IPS DF 19.7 (cell line): Measurements from ENCODE around the gene METTL25B.

Experiments used
- DNase-seq: peaks from one replicate; pipeline ENCODE4 v3.0.0-alpha.2; 2013; ENCODE audit warnings: low read depth, low spot score

METTL25B gene

DNA sequence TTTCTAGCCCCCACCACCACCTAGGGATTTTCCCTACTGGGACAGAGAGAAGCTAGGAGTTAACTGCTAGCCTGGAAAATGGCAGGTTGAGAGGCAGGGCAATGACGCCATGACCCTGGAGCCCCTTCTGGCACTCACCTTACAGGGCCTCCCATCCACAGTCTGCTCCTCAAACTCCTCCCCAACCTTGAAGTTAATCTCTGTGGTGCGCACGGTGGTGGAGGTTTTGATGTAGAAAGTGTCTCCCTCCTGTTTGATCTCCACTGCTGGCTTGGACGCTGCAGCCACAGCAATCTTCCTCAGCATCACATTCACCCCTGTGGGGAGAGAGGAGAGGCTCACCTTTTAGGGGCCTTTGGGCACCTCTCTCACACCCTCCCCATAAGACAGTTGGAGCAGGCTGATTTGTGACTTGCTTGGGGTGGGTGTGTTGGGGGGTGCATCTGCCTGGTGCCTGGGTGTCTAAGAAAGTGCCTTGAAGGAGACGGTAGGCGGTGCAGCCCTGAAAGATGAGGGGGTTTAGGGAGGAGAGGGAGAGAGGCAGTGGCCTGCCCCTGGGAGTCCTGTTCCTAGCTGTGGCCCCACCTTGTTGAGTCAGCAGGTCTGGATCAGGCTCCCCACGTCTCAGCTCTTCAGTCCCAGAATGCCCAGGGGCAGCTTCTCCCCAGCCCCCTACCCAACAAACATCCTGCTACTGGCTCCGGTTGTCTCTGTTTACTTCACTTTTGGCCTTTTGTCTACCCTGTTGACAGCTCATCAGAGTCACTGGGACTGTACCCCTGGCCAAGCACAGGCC is 27.3 kb upstream of the METTL25B start:
- no peak for DNase-seq

DNA sequence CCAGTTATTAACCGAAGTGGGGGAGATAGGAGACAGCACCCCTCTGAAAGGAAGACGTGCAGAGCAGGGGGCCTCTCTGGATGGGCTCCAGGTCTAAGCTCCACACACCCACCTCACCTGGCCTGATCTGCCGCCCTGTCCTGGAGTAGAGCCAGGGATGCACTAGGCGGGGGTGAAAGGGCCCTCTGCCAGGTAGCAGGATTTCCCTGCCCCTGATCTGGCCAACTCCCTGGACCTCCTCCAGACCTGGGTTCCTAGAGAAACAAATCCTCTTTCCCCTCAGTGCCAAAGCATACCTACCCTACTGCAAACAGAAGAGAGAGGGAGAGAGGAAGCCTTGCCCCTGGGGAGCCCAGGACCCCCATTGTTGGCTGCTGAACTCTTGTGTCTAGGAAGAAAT is 24.9 kb upstream of the METTL25B start:
- no peak for DNase-seq

DNA sequence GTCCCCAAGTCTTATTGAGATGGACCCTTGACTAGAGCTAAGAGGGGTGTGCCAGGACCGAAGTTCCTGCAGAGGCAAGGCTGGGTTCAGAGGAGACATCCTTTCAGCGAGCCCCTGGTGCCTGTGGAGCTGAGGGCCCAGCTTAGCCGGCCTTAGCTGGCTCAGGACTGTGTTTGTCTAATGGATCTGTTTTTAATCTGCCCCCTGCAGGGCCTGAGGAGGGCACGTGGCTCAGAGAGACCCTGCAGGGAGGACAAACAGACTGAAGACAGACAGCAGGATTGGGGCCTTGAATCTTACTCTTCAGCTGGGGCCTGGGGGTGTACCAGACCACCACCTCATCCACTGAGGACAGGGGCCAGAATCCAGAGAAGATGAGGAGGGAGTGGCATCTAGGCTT is 24.5 kb upstream of the METTL25B start:
- no peak for DNase-seq

DNA sequence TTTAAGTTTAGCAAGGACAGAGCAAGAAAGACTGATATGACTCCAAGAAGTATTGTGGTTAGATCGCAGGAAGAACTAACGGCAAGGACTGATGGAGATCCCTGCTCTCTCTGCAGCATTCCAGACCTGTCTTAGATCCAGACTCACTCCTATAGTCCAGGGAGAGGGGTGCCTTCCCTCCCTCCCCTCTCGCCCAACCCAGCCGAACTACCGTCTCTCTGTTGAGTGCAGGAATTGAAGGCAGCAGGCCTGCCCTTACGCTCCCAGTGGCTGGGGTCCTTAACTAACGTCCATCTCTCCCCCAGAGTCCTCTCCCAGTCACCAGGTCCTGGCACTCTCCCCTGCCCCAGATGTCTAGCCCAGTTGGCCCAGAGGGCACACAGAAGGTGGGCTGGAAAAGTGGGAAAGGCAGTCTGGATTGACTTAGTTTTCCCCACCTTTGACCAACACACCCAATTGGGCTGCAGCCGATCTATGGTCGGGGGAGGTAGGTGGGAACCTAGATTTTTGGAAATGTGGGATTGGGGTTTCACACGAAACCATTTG is 24.0 kb upstream of the METTL25B start:
- no peak for DNase-seq

DNA sequence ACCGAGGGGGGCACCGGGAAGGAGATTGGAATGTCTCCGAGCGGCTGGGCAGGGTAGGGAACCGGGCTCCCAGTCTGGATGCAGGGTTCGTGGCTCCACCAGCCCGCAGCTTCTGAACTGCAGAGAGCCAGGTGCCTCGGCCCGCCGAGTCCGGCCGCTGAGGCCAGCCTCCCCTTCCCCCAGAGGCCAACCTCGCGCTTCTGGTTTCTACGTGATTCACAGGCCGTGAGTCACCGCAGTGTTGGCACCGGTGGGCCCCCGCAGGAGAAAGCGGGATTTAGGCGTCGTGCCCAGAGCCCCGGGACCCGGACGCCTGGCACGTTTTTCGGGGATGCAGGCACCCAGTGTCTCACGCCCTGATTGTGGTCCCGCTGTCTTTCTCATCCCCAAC is 23.3 kb upstream of the METTL25B start:
- DNase-seq, result no peak

DNA sequence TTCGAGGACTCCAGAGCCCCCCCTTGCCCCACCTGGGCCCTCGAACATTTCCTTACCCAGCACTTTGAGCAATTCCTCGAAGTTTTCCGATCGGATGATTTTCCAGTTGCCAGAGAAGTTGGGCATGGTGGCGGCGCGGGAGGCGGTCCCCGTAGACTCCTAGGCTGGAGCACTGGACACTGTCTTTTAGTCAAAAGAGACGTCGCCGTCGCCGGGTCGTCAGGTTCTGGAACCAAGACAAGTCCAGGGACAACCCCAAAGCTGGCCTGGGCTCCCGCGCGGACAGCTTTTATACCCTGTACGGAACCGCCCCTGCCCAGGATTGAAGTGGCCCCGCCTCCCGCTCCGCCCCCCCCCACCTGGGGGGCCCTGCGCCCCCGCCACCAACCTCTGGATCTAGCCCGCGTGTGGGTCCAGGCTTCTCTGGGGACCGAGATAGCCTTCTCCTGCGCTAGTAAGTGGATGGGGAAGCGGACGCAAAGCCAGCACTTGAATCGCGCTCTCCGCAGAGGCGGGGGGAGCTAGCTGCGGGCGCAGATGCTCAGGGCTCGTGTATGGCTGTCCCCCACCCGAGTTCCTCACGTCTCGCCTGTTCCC is 22.9 kb upstream of the METTL25B start, which contains the start of gene CRABP2:
CRABP2 (minus strand) TSS at position 263 of the 597 bp plus-strand sequence; CDS start at position 126, 137 bp downstream.
- DNase-seq, result no peak

DNA sequence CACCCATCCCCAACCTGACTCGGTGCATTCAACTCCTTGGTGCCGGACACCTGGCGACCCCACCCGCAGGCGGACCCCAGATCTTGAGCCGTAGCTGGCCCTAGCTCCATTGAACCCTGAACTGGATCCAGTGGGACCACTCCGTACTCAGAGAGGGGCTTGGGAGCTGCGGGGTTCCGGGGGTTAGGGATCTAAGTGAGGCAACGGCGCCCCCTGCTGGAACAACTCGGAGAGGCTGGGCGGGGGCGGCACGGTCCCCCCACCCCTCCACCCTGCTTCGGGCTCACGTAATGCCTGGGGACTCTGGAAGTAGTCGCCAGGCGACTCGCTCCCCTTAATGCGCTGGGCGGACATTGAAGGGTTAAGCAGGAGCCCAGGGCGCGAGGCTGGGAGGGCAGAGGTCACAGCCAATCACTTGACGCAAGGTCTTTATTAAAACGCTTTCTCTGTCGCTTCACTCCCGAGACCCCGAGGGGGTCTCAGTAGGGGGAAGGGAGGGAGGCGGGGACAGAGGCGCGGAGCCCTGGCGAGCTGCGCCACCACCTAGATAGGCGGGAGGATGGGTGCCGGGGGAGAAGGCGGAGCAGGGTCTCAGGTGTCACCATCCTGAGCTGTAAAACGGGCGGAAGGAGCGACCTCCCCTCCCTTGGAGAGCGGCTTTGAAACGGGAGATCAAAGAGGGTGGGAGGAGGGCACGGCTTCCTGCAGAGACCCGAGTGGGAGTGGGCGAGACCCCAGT is 22.2 kb upstream of the METTL25B start:
- DNase-seq, result no peak

DNA sequence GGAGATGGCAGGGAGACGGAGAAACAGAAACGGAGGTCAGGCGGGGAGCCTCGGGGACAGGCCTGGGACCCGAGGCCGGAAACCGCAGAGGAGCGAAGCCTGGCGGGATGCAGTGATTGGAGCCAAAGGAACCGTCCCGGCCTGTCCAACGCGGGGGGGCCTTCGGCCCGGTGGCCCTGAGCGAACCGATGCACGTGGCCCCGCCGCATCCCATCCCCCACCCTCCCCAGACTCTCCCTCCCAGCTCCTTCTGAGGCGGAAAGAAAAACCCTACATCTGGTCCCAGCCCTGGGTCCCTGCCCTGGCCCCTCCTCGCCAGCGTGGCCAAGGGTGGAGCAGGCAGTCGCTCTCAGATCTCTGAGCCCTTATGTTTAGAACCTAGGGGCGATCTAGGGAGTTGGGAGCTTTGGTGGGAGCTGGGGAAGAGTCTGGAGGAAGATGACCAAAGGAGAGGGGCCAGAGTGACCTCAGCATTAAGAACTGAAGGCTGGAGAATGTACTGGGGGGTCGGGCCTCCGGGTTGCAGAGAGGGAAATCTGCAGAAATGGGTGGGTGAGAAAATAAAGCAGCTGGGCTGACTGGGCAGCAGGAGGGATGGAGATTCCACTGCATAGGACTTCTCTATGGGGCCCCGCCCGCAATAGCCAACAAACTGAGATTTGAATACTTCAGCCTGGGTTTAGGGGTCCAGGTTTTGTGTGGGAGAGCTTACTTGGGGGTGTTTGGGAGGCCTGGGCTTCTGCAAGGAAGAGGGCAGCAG is 21.4 kb upstream of the METTL25B start:
- no peak for DNase-seq

DNA sequence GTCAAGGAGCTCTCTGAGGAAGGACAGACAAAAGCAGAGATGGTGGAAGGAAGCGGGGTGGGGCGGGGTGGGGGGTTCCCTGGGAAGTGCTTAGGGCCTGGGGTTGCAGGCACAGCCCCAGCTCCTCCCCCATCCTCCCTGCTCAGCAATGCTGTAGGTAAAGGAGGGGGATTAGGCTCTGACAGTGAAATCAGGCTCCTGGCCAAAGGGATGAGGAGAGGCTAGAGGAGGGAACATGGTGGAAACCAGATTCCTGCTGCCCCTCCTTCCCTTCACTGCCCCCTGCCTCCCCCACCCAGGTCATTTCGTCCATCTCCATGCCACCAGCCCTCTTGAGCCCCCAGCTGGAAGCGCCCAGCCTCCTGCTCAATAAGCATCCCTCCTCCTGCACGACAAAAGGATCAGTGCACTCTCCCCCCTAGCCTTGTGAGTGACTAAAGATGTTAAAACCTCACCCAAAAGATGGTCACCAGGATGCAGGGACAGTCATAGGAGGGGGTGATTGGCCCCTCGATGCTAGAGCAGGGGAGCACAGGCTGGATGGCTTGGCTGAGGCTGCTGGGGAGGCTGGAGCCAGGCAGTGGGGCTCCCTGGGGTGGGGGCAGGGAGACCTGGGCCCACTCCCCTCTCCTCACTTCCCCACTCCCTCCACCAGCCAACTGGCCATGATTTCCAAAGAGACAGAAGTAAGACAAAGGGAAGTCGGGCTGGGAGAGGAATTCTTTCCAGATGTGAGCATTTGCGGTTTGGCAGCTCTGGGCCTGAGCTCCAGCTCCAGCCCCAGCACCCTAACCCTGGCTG is 20.7 kb upstream of the METTL25B start:
- no peak for DNase-seq

DNA sequence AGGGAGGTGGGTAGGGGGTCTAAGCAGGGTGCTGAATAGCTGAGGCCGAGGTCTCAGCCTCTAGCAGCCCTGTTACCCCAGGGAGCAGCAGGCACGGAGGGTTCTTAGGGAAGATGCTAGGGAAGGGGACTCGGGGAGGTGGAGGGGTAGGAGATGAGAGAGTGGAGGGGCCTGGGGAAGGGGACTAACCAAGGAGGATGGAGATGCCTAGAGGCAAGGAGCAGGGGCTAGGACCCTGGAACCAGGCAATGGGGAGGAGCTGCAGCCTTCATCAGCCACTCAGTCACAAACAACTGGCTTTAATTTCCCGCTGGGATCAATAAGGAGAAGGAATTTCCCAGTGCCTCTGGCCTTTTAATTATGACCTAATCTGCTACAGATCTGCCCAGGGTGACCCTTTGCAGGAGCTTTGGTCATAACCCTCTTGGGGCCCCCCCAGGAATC is 20.0 kb upstream of the METTL25B start:
- no peak for DNase-seq

DNA sequence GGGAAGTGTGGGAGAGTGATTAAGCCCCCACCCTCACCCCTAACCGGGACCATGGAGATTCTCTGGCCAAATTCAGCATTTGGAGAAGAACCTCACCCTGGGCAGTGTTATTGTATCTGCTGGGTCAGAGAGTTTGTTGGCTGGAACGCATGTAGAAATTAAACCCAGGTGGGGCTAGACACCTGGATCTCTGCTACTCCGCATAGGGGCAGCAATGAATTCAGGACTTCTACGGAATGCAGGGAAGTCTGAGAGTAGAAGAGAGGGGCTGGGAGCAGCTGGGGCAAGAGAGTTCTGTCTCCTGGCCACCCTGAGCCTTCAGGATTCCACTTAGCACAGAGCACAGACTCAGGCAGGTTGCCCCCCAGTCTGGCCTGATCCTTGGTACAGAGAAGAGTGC is 19.2 kb upstream of the METTL25B start:
- DNase-seq, result no peak

DNA sequence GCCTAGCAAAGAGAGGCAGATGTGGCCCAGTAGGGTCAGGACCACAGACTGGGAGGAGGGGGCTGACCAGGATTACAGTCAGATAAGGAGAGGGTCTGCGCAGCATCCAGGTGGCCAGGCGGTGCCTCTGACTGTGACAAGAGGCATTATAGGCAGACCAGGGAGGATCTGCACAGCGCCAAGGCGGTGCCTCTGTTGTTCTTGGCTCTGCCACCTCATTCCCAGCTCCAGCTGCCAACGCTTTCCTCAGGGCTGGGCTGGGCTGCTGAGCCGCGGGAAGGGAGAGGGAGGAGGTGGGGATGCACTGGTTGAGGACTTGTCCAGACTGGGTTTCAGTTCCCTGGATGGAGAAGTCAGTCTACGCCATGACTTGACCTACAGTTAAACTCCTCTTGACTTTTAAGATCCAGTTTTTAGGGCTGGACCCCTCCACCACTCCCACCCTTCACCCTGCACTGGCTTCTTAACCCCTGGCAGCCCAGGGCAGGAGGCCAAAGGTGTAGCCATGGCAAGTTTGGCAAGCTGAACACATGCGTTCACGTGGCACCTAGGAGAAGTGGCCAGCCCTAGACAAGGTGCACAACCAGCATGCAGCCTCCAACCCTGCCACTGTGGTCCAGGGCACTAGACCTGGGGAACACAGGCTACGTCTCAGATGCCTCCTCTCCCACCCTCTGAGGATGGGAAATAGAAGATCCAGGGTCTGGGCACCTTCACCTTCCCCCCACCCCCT is 18.3 kb upstream of the METTL25B start:
- DNase-seq, result no peak

DNA sequence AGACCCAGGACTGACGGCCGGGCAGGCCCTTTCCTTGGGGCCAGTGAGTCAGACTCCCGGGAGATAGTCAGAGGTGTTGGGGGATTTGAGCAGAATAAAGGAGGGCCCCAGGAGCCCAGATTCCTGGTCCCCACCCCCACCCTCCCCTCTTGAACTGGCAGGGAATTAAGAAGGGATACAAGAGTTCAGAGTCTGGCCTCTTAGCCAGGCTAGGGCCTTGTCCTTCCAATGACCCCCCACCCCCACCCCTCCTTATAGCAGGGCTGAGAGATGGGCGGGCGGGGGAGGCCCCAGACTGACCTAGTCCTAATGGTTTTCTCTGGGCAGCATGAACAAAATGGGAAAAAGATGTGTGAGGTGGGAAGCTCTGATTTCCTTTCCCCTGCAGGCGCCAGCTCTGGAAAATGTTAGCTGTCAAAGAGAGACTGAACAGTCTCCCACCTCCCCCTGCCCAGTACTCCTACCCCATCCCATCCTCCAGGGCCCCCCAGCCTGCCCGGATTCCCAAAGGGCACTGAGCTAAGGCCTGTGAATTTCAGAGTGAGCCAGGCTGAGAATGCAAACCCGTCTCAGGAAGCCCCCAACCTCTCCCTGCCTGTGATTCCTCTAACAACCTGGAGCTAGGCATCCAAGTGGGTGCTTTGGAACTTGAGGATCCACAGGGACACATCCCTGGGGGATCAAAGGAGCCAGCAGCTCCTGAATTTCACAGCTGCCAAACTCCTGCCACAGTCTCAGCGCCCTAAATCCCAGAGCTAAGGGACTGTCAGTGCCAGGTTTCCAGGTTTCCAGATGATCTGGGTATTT is 17.1 kb upstream of the METTL25B start:
- no peak for DNase-seq

DNA sequence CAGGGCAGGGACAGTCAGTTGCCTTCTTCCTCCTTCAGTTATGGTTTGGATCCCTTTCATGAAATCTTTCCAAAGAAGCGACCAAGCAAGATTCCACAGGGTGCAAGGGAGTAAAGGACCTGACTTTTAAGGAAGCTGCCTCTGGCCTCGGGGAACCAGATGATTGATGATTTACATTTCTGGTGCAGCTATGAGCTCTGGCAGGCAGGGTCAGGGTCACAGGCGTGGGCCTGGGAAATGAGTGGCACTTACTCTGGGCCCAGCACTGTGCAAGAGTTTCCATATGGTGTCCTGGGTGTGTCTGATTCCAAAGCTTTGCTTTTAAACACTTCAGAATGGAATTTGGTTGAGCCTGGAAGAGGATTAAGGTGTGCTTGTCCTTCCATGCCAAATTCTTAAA is 15.6 kb upstream of the METTL25B start:
- DNase-seq, result no peak

DNA sequence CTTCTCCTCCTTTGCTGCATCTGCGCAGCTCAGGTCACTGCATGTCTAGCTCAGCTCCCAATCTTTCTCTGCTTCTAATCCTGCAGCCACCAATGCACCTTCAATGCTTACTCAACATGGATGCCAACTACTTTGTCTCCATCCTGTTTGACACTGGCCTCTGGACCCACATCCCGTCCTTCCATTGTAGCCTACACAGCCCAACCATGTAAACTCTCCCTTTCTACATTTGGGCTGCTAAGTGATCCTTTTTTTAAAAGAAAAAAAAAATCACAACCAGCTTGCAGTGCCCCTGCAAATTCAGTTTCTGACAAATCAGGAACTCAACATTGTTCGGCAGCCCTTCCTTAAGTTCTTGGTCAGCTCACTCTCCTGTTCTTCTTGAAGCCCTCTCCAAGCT is 13.4 kb upstream of the METTL25B start:
- no peak for DNase-seq

DNA sequence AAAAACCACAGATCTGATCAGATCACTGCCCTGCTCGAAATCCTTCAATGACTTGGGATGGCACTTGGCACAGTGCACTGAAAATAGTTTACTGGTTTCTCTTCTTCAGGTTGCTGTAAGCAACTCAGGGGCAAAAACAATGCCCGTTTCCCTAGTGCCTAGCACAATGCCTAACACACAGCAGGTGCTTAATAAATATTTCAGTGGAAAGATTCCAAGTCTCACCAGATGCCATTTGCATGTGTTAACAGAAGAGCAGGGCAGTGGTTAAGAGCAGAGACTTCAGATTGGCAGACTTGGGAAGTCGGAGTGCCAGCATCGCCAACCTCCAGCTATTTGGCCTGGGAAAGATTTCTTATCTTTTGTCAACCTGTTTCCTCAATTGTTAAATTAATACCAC is 10.9 kb upstream of the METTL25B start:
- DNase-seq, result no peak

DNA sequence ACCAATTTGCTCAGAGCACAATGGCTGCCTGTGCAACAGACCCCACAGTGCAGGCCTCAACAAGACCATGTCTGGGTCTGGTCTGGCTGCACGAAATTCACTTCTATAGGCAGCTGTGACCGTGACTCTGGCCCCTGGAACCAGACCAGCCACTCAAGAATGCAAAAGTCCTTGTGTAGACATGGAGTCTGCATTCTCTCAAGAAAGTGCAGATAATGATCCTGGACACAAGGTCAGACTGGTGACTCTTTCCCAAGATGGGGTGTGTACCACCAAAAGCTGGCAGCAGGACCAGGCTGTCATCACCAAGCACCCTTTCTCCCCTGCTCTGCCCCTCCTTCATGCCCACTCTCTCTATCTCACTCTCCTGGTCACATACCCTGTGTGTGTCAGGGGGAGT is 7.1 kb upstream of the METTL25B start:
- no peak for DNase-seq

DNA sequence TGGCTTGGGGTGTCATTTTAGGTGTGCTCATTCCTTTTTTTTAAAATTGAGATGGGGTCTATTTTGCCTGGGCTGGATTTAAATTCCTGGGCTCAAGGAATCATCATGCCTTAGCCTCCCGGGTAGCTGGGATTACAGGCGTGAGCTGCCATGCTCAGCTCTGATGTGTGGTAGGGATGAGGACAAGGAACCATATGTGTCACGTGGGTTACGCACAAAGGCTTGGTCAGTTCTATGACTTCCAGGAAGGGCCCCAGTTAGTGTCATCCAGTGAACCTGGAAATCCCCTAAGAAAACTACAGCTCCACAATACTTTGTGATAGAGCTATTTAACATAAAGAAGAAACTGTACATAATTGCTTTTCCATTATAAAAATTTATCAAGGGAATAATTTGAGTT is 6.7 kb upstream of the METTL25B start:
- no peak for DNase-seq

DNA sequence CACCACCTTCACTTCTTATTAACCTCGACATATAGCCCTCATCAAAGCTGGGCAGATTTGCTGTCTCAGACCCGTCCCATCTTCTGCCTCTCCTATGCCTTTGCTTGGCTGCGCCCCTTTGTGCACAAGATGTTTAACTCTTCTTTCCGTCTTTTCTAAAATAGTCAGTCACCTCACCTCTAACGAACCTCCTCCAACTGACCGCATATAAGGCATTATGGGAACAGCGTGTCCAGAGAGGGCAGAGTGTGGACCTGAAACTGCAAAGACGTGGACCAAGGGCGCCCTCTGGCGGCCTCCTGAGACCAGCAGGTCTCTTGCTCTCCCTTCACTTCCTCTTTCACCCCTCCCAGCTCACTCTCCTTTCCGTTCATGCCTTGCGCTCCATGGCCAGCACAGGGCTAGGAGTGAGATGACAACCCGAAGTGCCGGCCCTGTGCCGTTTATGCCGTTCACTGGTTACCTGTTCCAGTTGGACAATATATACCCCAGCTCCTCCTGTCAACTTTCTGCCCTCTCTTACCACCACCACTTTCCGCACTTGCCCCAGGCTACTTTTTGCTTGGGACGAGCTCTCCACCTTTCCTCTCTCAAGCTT is 2.5 kb upstream of the METTL25B start:
- DNase-seq, result no peak
